T-cell (primary cell): Measurements from ENCODE around the gene RFK. TPM values are rescaled to one million over a fixed set of nuclear protein-coding genes. Genes with fewer than 3 reads are reported as not detected.
"Not testable (repeated sequence)": the region's sequence is repeated elsewhere in the genome, so short reads cannot be mapped to it uniquely, and the experiment has no call there.

Experiments
- ATAC-seq, 4 experiments: fragments of 200-7000 bp in 3 of 4; fragments of 150-1000 bp in 1 of 4; cut with Tn5 transposase; replicated peaks in 1 of 4; 1 replicate in 3 of 4; 2 replicates in 1 of 4; pipeline ENCODE4 v1.10.0; 2021; ENCODE audit warnings: moderate library complexity in 3 of 4, mild to moderate bottlenecking in 2 of 4, moderate number of reproducible peaks in 1 of 4
- CTCF ChIA-PET, 2 donors: fragments of 300-600 bp; sonication (Branson Sonifier 250); formaldehyde crosslinking; loops; one replicate each; lab custom pipeline; 2022; ENCODE audit warnings: antibody characterized with exemption in 2 of 2; lab: Charles Lee
- POLR2A ChIA-PET, 2 donors: fragments of 300-600 bp; sonication (Branson Sonifier 250); formaldehyde crosslinking; loops; one replicate each; lab custom pipeline; 2022; ENCODE audit warnings: antibody characterized with exemption in 2 of 2; lab: Charles Lee
- DNase-seq, 35 experiments: peaks; one replicate each; pipeline versions ENCODE4 v3.0.0 to v3.0.0-alpha.2; 2013 to 2023
- H3K27ac ChIP-seq: one replicate; pipeline ENCODE4 v1.5.1; 2013; ENCODE audit warnings: low read length
- H3K27me3 ChIP-seq, 2 experiments: replicated peaks in 1 of 2; 1 replicate in 1 of 2; 2 replicates in 1 of 2; pipeline versions ENCODE4 v1.6.1 to v1.7.0; 2013; ENCODE audit warnings: low read length in 1 of 2, mixed read lengths in 1 of 2; ENCODE audit not compliant: control insufficient read depth in 2 of 2, insufficient read depth in 2 of 2; ENCODE audit errors: extremely low read depth in 1 of 2
- H3K36me3 ChIP-seq, 2 donors: 1 replicate in 1 of 2; 2 replicates in 1 of 2; pipeline versions ENCODE4 v1.6.1 to v1.7.0; 2013; ENCODE audit warnings: low read length in 1 of 2; ENCODE audit not compliant: control insufficient read depth in 2 of 2, insufficient read depth in 1 of 2; ENCODE audit errors: extremely low read depth in 1 of 2
- H3K4me1 ChIP-seq, 2 experiments: 1 replicate in 1 of 2; 2 replicates in 1 of 2; pipeline versions ENCODE4 v1.6.1 to v1.7.0; 2013; ENCODE audit warnings: low read length in 2 of 2, mixed read lengths in 1 of 2; ENCODE audit not compliant: insufficient read depth in 2 of 2, control insufficient read depth in 1 of 2; ENCODE audit errors: extremely low read depth in 1 of 2
- H3K4me3 ChIP-seq, 2 donors: 1 replicate in 1 of 2; 2 replicates in 1 of 2; pipeline versions ENCODE4 v1.5.1 to v1.7.0; 2013; ENCODE audit warnings: mild to moderate bottlenecking in 2 of 2, low read length in 1 of 2, moderate library complexity in 1 of 2; ENCODE audit not compliant: control insufficient read depth in 1 of 2; ENCODE audit errors: extremely low read depth in 1 of 2
- H3K9me3 ChIP-seq: 2 replicates; pipeline ENCODE4 v1.7.0; 2013
- H3K27ac Mint-ChIP-seq, 2 donors: one replicate each; pipeline ENCODE4 v1.8.0; 2020 to 2021; ENCODE audit warnings: mild to moderate bottlenecking in 2 of 2, mixed read lengths in 2 of 2
- H3K27me3 Mint-ChIP-seq, 2 donors: one replicate each; pipeline ENCODE4 v1.8.0; 2021 to 2022; ENCODE audit warnings: mixed read lengths in 2 of 2
- H3K36me3 Mint-ChIP-seq: one replicate; pipeline ENCODE4 v1.8.0; 2021; ENCODE audit warnings: mixed read lengths
- H3K4me1 Mint-ChIP-seq, 3 donors: one replicate each; pipeline ENCODE4 v1.8.0; 2020 to 2022; ENCODE audit warnings: mixed read lengths in 3 of 3, mild to moderate bottlenecking in 1 of 3
- H3K4me3 Mint-ChIP-seq, 3 donors: one replicate each; pipeline ENCODE4 v1.8.0; 2020 to 2022; ENCODE audit warnings: mild to moderate bottlenecking in 3 of 3, mixed read lengths in 3 of 3, moderate library complexity in 3 of 3
- H3K9me3 Mint-ChIP-seq, 3 donors: one replicate each; pipeline ENCODE4 v1.8.0; 2020 to 2022; ENCODE audit warnings: mixed read lengths in 3 of 3
- WGBS: methylation state at CpG from one replicate; pipeline ENCODE4 v1.1.5; 2013; ENCODE audit warnings: missing lambda C conversion rate; ENCODE audit not compliant: insufficient coverage; 5-methylcytosine and 5-hydroxymethylcytosine counted together
- total RNA-seq, 35 experiments: library from RNA in 6 of 35; stranded (reverse) in 6 of 35; fragments of 120-200 nt in 1 of 35; gene quantifications; one replicate each; pipeline versions ENCODE4 v1.2.1 to v1.2.4 and lab custom pipeline; 2013 to 2026

RFK gene
- total RNA-seq, 5 donors from 2014 or later (not counting 1 experiment from before 2014, with no cell fraction given): 8.9 to 13.5 (median 11.0) TPM

GRCh38 chr9:76434897-76435296, 40.7 kb upstream of the RFK start:
- H3K27ac ChIP-seq, H3K27me3 ChIP-seq, H3K4me1 Mint-ChIP-seq, H3K4me3 Mint-ChIP-seq, H3K9me3 Mint-ChIP-seq, H3K4me1 ChIP-seq, H3K27me3 Mint-ChIP-seq, H3K36me3 ChIP-seq, H3K9me3 ChIP-seq, DNase-seq, H3K4me3 ChIP-seq, H3K36me3 Mint-ChIP-seq, POLR2A ChIA-PET, ATAC-seq, H3K27ac Mint-ChIP-seq: not testable (repeated sequence)
- WGBS: 96% methylated on average over 6 of the region's 6 CpGs
- CTCF ChIA-PET: interaction anchor here in 1 of 2 donors (1.0 kb wide), 1 partner anchor 10 kb away, joined by 3 read pairs; no protein-coding TSS in a partner anchor

GRCh38 chr9:76433836-76434235, 39.6 kb upstream of the RFK start:
- Mint-ChIP-seq H3K36me3 (no peaks in the 10 kb centered on the region), H3K27me3 (no peaks in the 10 kb centered on the region), H3K4me3 (no peak overlapping the region), H3K9me3 (no peaks in the 10 kb centered on the region), H3K27ac (no peak overlapping the region), H3K4me1 (no peaks in the 10 kb centered on the region)
- H3K27ac ChIP-seq: no peak overlapping the region
- H3K27me3 ChIP-seq: peaks cover 0 to 6% of the 10 kb centered on the region in 2 experiments
- WGBS: no CpG with 5 or more reads among the region's 3 CpGs
- H3K9me3 ChIP-seq: no peaks in the 10 kb centered on the region
- no peaks in the 10 kb centered on the region for H3K36me3 ChIP-seq
- DNase-seq (no peak), ATAC-seq (no peak)
- no peak overlapping the region for H3K4me3 ChIP-seq
- no peaks in the 10 kb centered on the region for H3K4me1 ChIP-seq
- CTCF ChIA-PET: interaction anchor here in 1 of 2 donors (0.5 kb wide), 1 partner anchor 227 kb away, joined by 4 read pairs; no protein-coding TSS in a partner anchor
- POLR2A ChIA-PET: interaction anchor here in 1 of 2 donors (0.6 kb wide), 1 partner anchor 41 kb away, joined by 3 read pairs; no protein-coding TSS in a partner anchor

GRCh38 chr9:76433406-76433805, 39.2 kb upstream of the RFK start:
- no peak overlapping the region for H3K4me3 Mint-ChIP-seq
- peaks cover 0 to 6% of the 10 kb centered on the region in 2 experiments for H3K27me3 ChIP-seq
- no peak for DNase-seq
- no peaks in the 10 kb centered on the region for H3K4me1 Mint-ChIP-seq
- no peaks in the 10 kb centered on the region for H3K36me3 ChIP-seq
- H3K4me3 ChIP-seq: no peak overlapping the region
- no peak overlapping the region for H3K27ac Mint-ChIP-seq
- no peaks in the 10 kb centered on the region for H3K4me1 ChIP-seq
- no peaks in the 10 kb centered on the region for H3K27me3 Mint-ChIP-seq
- 83% methylated on average over 5 of the region's 5 CpGs for WGBS
- ChIA-PET POLR2A (interaction anchor here in 1 of 2 donors (0.6 kb wide), 1 partner anchor 40 kb away, joined by 3 read pairs; no protein-coding TSS in a partner anchor), CTCF (interaction anchor here in 1 of 2 donors (0.5 kb wide), 1 partner anchor 227 kb away, joined by 4 read pairs; no protein-coding TSS in a partner anchor)
- ATAC-seq: no peak
- H3K9me3 ChIP-seq: no peaks in the 10 kb centered on the region
- H3K9me3 Mint-ChIP-seq: no peaks in the 10 kb centered on the region
- no peaks in the 10 kb centered on the region for H3K36me3 Mint-ChIP-seq
- no peak overlapping the region for H3K27ac ChIP-seq

- no peak for DNase-seq
- Histone ChIP-seq H3K27ac (no peak overlapping the region), H3K9me3 (no peaks in the 10 kb centered on the region), H3K4me3 (no peak overlapping the region), H3K27me3 (peaks cover 0 to 6% of the 10 kb centered on the region in 2 experiments), H3K36me3 (no peaks in the 10 kb centered on the region), H3K4me1 (no peaks in the 10 kb centered on the region)
- no peak for ATAC-seq
- 71% methylated on average over 3 of the region's 8 CpGs for WGBS
- no peaks in the 10 kb centered on the region for H3K36me3 Mint-ChIP-seq
- H3K4me3 Mint-ChIP-seq: no peak overlapping the region
- H3K9me3 Mint-ChIP-seq: no peaks in the 10 kb centered on the region
- POLR2A ChIA-PET: interaction anchor here in 1 of 2 donors (0.5 kb wide), 1 partner anchor 140 kb away, joined by 3 read pairs; no protein-coding TSS in a partner anchor
- no peak overlapping the region for H3K27ac Mint-ChIP-seq
- CTCF ChIA-PET: no interaction called here
- H3K4me1 Mint-ChIP-seq: no peaks in the 10 kb centered on the region
- no peaks in the 10 kb centered on the region for H3K27me3 Mint-ChIP-seq
Measured at GRCh38 chr9:76431601-76432000, 37.4 kb upstream of the RFK start.

DNA sequence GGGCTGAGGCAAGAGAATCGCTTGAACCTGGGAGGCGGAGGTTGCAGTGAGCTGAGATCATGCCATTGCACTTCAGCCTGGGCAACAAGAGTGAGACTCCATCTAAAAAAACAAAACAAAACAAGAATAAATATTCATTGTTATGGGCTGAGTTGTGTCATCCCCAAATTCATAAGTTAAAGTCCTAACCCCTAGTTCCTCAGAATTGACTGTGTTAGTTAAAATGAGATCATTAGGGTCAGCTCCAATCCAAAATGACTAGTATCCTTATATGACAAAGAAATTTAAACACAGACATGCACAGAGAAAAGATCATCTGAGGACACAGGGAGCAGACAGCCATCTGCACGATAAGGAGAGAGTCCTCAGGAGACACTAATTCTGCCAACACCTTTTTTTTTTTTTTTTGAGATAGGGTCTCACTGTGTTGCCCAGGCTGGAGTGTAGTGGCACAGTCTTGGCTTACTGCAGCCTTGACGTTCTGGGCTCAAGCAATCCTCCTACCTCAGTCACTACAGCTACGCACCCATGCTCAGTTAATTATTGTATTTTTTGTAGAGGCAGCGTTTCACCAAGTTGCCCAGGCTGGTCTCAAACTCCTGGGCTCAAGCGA, 32.7 kb upstream of the RFK start:
- 100% methylated on average over 1 of the region's 7 CpGs for WGBS
- H3K27ac ChIP-seq: no peak overlapping the region
- ATAC-seq: no peak

DNA sequence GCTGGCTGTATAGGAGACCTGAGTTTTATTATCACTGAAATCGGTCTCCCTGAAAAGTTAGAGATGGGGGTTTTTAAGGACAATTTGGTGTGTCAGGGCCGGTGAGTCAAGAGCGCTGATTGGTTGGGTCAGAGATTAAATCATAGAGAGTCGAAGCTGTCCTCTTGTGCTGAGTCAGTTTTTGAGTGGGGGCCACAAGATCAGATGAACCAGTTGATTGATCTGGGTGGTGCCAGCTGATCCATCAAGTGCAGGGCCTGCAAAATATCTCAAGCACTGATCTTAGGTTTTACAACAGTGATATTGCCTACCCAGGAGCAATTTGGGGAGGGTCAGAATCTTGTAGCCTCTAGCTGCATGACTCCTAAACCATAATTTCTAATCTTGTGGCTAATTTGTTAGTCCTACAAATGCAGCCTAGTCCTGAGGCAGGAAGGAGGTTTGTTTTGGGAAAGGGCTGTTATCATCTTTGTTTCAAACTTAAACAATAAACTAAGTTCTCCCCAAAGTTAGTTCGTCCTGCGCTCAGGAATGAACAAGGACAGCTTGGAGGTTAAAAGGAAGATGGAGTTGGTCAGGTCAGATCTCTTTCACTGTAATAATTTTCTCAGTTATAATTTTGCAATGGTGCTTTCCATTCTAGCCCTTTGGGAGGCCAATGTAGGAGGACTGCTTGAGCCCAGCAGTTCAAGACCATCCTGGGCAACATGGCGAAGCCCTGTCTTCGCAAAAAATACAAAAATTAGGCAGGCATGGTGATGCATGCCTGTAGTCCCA, 31.6 kb upstream of the RFK start:
- ChIA-PET POLR2A (no interaction called here), CTCF (interaction anchor here in 1 of 2 donors (0.6 kb wide), 1 partner anchor 236 kb away, joined by 3 read pairs; no protein-coding TSS in a partner anchor)
- H3K27ac ChIP-seq: no peak overlapping the region
- WGBS: 79% methylated on average over 6 of the region's 8 CpGs
- Mint-ChIP-seq H3K36me3 (no peaks in the 10 kb centered on the region), H3K4me3 (no peak overlapping the region), H3K4me1 (peaks cover 6 to 18% (median 12%) of the 10 kb centered on the region in 3 donors), H3K27me3 (no peaks in the 10 kb centered on the region), H3K27ac (no peak overlapping the region), H3K9me3 (no peaks in the 10 kb centered on the region)
- no peak for ATAC-seq
- no peak for DNase-seq
- no peaks in the 10 kb centered on the region for H3K9me3 ChIP-seq
- H3K4me3 ChIP-seq: no peak overlapping the region
- H3K36me3 ChIP-seq: no peaks in the 10 kb centered on the region
- H3K4me1 ChIP-seq: peaks cover 0 to 6% of the 10 kb centered on the region in 2 experiments
- H3K27me3 ChIP-seq: no peaks in the 10 kb centered on the region

More for the DNA sequence above, 32.7 kb upstream of the RFK start:
- Mint-ChIP-seq H3K4me3 (no peak overlapping the region), H3K27ac (no peak overlapping the region), H3K36me3 (no peaks in the 10 kb centered on the region), H3K27me3 (no peaks in the 10 kb centered on the region), H3K4me1 (peaks cover 6 to 15% (median 12%) of the 10 kb centered on the region in 3 donors), H3K9me3 (no peaks in the 10 kb centered on the region)
- no peaks in the 10 kb centered on the region for H3K9me3 ChIP-seq
- ChIA-PET POLR2A (no interaction called here), CTCF (no interaction called here)
- H3K4me3 ChIP-seq: no peak overlapping the region
- DNase-seq: no peak
- peaks cover 0 to 6% of the 10 kb centered on the region in 2 experiments for H3K4me1 ChIP-seq
- H3K27me3 ChIP-seq: no peaks in the 10 kb centered on the region
- H3K36me3 ChIP-seq: no peaks in the 10 kb centered on the region
